Measurements from ENCODE around the gene PPP3CA. TPM values are rescaled to one million over a fixed set of nuclear protein-coding genes. Genes with fewer than 3 reads are reported as not detected.
"Not testable (repeated sequence)": the region's sequence is repeated elsewhere in the genome, so short reads cannot be mapped to it uniquely, and the experiment has no call there.

The PPP3CA gene
- total RNA-seq, 1 experiment from 2014 or later, result 133 TPM

GRCh38 chr4:101183221-101183620, 164.1 kb downstream of the PPP3CA start:
- no peak overlapping the region for H2AFZ ChIP-seq (ENCODE audit: low read depth, low read length, poor library complexity, severe bottlenecking)
- H3K27me3 ChIP-seq (ENCODE audit: insufficient read depth, low read length), result no peaks in the 10 kb centered on the region
- no peak overlapping the region for H3K9ac ChIP-seq (ENCODE audit: low read length)
- H4K20me1 ChIP-seq (ENCODE audit: insufficient read depth), result no peaks in the 10 kb centered on the region
- 0 out of 2 replicates have a peak overlapping the region, but pooled peaks have one; percentile 50 for H3K4me2 ChIP-seq (ENCODE audit: low read length)
- no peaks in the 10 kb centered on the region for H3K9me3 ChIP-seq (ENCODE audit: control insufficient read depth in 1 of 2, insufficient read depth in 1 of 2, low read depth in 1 of 2, low read length in 2 of 2)
- RAD21 ChIA-PET (ENCODE audit: low non-redundant PET in 1 of 2, low total read pairs in 2 of 2, uncharacterized antibody in 2 of 2, unreplicated experiment in 2 of 2), result no interaction called here
- TF ChIP-seq CBX3 (IDR thresholded peaks at IDR 0.05; ENCODE audit: low read depth) (no peak), POLR2A (IDR thresholded peaks at IDR 0.05; ENCODE audit: borderline replicate concordance, extremely low read depth, insufficient read depth, insufficient read length) (no peak), FOSL1 (IDR thresholded peaks at IDR 0.05; ENCODE audit: low read depth) (no peak), ZFX (IDR thresholded peaks at IDR 0.05) (no peak), ATF3 (IDR thresholded peaks at IDR 0.05) (no peak), EZH2 (IDR thresholded peaks at IDR 0.05) (no peak), ZNF274 (IDR thresholded peaks at IDR 0.05; ENCODE audit: low read depth, low read length) (no peak), SP1 (IDR thresholded peaks at IDR 0.05; ENCODE audit: low read depth) (no peak), MAX (IDR thresholded peaks at IDR 0.05) (no peak), EZH2phosphoT487 (IDR thresholded peaks at IDR 0.05; ENCODE audit: borderline replicate concordance) (no peak), SRF (IDR thresholded peaks at IDR 0.05; ENCODE audit: low read depth) (no peak)
- DNase-seq (ENCODE audit: low read depth, low spot score) (no peak), ATAC-seq (no peak)
- peaks cover 0 to 4% of the 10 kb centered on the region in 2 experiments; a peak in 1 of 4 replicates for H3K36me3 ChIP-seq (ENCODE audit: control insufficient read depth in 1 of 2, insufficient read depth in 2 of 2, low read length in 2 of 2)
- peaks cover 62% of the 10 kb centered on the region for H3K79me2 ChIP-seq (ENCODE audit: insufficient read depth, low read length)
- H3K27ac ChIP-seq (ENCODE audit: low read depth, low read length), result peak overlapping the region; percentile 72; the same call in 1 of the 2 replicates
- no peaks in the 10 kb centered on the region for H3K9me2 ChIP-seq (ENCODE audit: insufficient read depth)
- POLR2A ChIA-PET, result no interaction called here
- no TSS peak for BruUV-seq (replicated peaks)
- intact Hi-C loops (cut with micrococcal nuclease), result no loop called here
- no peak overlapping the region for H3K4me3 ChIP-seq (replicated peaks in 1 of 2; ENCODE audit: low read depth in 1 of 2, low read length in 2 of 2)
- H3K4me1 ChIP-seq (ENCODE audit: control insufficient read depth in 1 of 2, insufficient read depth in 2 of 2, low read length in 2 of 2), result peaks cover 43 to 72% of the 10 kb centered on the region in 2 experiments
- CTCF ChIA-PET, result no interaction called here

GRCh38 chr4:101182688-101183087, 164.6 kb downstream of the PPP3CA start:
- H3K4me2 ChIP-seq (ENCODE audit: low read length); H3K27me3 ChIP-seq (ENCODE audit: insufficient read depth, low read length); H3K9me2 ChIP-seq (ENCODE audit: insufficient read depth); H3K36me3 ChIP-seq (ENCODE audit: control insufficient read depth in 1 of 2, insufficient read depth in 2 of 2, low read length in 2 of 2); RAD21 ChIA-PET (ENCODE audit: low non-redundant PET in 1 of 2, low total read pairs in 2 of 2, uncharacterized antibody in 2 of 2, unreplicated experiment in 2 of 2); CTCF ChIA-PET; intact Hi-C loops (cut with micrococcal nuclease); H3K9me3 ChIP-seq (ENCODE audit: control insufficient read depth in 1 of 2, insufficient read depth in 1 of 2, low read depth in 1 of 2, low read length in 2 of 2); H4K20me1 ChIP-seq (ENCODE audit: insufficient read depth); ATAC-seq; H3K4me3 ChIP-seq (replicated peaks in 1 of 2; ENCODE audit: low read depth in 1 of 2, low read length in 2 of 2); H3K9ac ChIP-seq (ENCODE audit: low read length); DNase-seq (ENCODE audit: low read depth, low spot score); POLR2A ChIA-PET; H2AFZ ChIP-seq (ENCODE audit: low read depth, low read length, poor library complexity, severe bottlenecking); BruUV-seq (replicated peaks): not testable (repeated sequence)
- Histone ChIP-seq H3K27ac (ENCODE audit: low read depth, low read length) (peak overlapping the region; percentile 72; the same call in 1 of the 2 replicates), H3K79me2 (ENCODE audit: insufficient read depth, low read length) (peaks cover 61% of the 10 kb centered on the region), H3K4me1 (ENCODE audit: control insufficient read depth in 1 of 2, insufficient read depth in 2 of 2, low read length in 2 of 2) (peaks cover 45 to 71% of the 10 kb centered on the region in 2 experiments)

Measured in HCT116 (cell line).